GM21529 (cell line): ENCODE results near the gene RLIM.
"Not testable (repeated sequence)": the region's sequence is repeated elsewhere in the genome, so short reads cannot be mapped to it uniquely, and the experiment has no call there.

Experiments used
- ATAC-seq: cut with Tn5 transposase; IDR thresholded peaks from one replicate; pipeline ENCODE4 v1.9.1; 2021; ENCODE audit not compliant: unreplicated experiment

RLIM gene

GRCh38 chrX:74614093-74614909, at the start of gene RLIM:
RLIM (minus strand) TSS chrX:74614624; CDS start chrX:74595977, 18,647 bp downstream.
- ATAC-seq = peak; percentile 93

- no peak for ATAC-seq
Measured at GRCh38 chrX:74656079-74656745, 41.8 kb upstream of the RLIM start.

GRCh38 chrX:74654953-74655352, 40.5 kb upstream of the RLIM start:
- not testable (repeated sequence) for ATAC-seq

GRCh38 chrX:74636749-74637314, 22.4 kb upstream of the RLIM start:
- ATAC-seq = no peak

- ATAC-seq = no peak
Measured at GRCh38 chrX:74613370-74614092, 893 bp downstream of the RLIM start.

GRCh38 chrX:74606799-74607198, 7.6 kb downstream of the RLIM start:
- no peak for ATAC-seq

- ATAC-seq = no peak
Measured at GRCh38 chrX:74606342-74606741, 8.1 kb downstream of the RLIM start.

GRCh38 chrX:74603040-74603439, 11.4 kb downstream of the RLIM start:
- ATAC-seq = no peak

- no peak for ATAC-seq
Measured at GRCh38 chrX:74602142-74602541, 12.3 kb downstream of the RLIM start.

GRCh38 chrX:74593593-74593992, 20.8 kb downstream of the RLIM start:
- no peak for ATAC-seq

GRCh38 chrX:74585766-74586165, 28.7 kb downstream of the RLIM start:
- no peak for ATAC-seq

- no peak for ATAC-seq
Measured at GRCh38 chrX:74579597-74580198, 34.7 kb downstream of the RLIM start.

GRCh38 chrX:74578137-74578536, 36.3 kb downstream of the RLIM start:
- peak; percentile 47 for ATAC-seq

GRCh38 chrX:74557378-74557777, 57.0 kb downstream of the RLIM start:
- no peak for ATAC-seq

- no peak for ATAC-seq
Measured at GRCh38 chrX:74551934-74552333, 62.5 kb downstream of the RLIM start.

- peak; percentile 89 for ATAC-seq
Measured at GRCh38 chrX:74550295-74550802, 64.1 kb downstream of the RLIM start.

GRCh38 chrX:74546984-74547383, 67.4 kb downstream of the RLIM start:
- ATAC-seq = no peak

GRCh38 chrX:74545880-74546523, 68.4 kb downstream of the RLIM start:
- no peak for ATAC-seq

- ATAC-seq = no peak
Measured at GRCh38 chrX:74540635-74541249, 73.7 kb downstream of the RLIM start.

- peak; percentile 9 for ATAC-seq
Measured at GRCh38 chrX:74536832-74537371, 77.5 kb downstream of the RLIM start.
